SKM-1 (cell line): ENCODE measurements around the gene NCK2.

Experiments
- DNase-seq: peaks from one replicate; lab custom pipeline; 2025; ENCODE audit not compliant: unreplicated experiment; lab: John Stamatoyannopoulos, UW

NCK2 gene

DNA sequence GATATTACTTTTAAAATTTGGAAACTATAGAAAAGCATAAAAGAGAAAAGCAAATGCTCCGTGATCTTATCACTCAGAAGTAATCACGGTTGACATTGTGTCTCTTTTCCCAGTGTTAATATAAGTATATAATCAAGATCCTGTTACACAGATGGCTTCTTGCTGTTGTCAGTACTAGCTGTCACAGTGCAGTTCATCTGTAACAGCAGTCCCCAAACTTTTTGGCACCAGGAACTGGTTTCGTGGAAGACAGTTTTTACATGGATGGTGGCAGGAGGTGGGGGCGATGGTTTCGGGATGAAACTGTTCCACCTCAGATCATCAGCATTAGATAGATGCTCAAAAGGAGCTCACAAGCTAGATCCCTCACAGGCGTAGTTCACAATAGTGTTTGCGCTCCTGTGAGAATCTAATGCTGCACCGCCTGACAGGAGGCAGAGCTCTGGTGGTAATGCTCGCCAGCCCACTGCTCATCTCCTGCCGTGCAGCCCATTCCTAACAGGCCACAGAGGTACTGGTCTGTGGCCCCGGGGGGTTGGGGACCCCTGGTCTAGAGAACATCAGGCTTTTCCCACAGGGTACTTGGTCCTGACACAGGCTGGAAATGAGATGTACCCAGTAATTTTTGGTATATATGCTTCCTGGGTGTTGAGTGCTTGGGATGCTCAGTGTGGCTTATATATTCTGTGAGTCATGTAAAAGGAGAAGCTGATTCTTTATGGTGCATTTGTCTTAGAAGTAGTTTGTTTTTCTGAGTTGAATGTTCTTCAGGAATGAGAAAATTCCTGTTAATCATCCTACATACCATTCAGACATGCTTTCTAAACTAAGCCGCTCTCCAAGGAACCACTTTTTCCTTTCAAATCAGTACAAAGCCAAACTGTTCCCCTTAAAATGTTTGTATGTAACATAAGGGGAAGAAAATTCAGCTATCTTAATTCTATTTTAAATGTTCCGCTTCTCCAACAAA, 121.8 kb downstream of the NCK2 start:
- no peak for DNase-seq

DNA sequence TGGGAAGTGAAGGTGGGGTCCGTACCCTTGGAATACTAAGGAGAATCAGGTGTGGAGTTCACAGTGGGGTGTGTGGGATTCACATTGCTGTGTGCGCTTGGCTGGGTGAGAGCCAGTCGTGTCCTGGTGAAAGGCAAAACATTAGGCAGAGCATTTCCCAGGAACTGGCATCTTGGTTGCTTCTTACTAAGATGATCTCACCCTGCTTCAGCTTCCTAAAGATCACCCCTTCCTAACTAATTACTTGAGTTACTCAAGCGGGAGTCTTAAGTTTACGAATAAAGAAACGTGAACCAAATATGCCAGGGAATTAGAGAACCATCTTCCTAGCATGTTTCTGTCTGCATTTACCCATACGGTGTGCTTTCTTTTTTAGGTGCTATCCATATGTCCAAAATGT, 122.9 kb downstream of the NCK2 start:
- no peak for DNase-seq

DNA sequence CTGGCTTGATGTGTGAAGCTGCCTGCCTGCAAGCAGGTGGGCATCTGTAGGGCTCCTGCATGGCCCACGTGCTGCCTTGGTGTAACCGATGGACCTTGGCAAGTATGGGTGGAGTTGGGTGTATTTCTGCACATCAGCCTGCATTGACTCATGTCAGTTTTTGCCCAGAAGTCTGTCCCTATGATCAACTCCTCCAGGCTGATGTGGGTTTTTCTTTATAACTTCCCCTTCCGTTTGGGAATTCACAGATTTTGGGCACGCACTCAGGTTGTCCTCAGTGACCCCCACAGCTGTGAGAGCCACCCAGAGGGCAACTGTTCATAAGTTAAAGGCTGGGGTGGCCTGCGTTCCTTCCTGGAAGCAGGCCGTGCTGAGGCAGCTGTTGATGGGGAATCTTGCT, 123.3 kb downstream of the NCK2 start:
- no peak for DNase-seq

DNA sequence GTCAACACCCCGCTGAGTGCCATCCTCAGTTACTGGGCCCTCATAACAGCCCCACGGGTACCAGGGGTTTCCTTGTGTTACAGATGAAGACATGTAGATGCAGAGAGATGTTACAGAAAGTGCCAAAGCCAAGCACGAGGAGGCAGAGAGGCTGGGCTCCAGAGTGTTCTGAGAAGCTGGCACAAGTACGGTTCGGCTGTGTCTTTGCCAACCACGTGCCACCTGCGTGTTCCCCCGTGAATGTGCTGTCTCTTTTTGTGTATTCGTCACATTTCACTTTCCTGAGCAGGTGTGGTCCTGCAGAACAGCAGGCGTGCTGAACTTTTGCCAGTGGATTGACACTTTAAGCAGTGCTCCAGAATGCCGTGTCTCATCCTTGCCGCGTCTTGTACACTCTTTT, 124.6 kb downstream of the NCK2 start:
- DNase-seq = no peak

DNA sequence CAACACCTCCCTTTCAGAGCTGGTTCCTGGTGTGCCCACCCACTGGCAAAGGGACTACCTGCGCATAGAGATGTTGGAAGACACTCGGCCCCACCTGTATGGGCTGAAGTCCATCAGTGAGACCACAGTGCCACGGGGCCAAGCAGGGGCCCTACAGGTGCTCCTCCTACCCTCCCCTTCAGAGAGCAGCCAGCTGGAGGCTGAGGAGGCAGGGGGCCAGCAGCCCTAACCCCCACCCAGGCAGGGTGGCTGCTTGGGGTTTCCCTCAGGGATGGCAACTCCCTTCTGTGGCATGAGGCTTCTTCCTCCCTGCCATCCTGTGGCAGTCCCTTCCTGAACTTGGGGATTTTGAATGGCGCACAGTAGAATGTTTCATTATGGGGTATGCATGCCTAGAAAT, 125.3 kb downstream of the NCK2 start:
- DNase-seq = no peak

DNA sequence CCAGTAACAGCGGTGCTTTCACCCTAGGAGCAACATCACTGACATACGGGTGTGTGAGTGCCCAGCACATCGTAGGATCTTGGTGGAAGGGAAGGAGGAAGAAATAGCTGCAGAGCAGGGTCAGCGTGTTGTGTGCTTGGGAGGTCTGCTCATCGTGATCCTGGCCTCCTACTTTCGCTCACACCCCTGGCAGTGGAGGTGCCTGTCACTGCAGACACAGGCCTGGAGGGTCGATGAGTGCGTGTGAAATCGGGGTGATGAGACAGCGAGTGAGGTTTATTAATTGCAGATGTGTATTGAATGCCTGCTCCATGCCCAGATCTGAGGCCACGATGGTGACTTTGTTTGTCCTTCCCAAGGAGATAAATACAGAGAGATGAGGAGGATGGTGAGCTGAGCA, 126.1 kb downstream of the NCK2 start:
- DNase-seq = no peak

DNA sequence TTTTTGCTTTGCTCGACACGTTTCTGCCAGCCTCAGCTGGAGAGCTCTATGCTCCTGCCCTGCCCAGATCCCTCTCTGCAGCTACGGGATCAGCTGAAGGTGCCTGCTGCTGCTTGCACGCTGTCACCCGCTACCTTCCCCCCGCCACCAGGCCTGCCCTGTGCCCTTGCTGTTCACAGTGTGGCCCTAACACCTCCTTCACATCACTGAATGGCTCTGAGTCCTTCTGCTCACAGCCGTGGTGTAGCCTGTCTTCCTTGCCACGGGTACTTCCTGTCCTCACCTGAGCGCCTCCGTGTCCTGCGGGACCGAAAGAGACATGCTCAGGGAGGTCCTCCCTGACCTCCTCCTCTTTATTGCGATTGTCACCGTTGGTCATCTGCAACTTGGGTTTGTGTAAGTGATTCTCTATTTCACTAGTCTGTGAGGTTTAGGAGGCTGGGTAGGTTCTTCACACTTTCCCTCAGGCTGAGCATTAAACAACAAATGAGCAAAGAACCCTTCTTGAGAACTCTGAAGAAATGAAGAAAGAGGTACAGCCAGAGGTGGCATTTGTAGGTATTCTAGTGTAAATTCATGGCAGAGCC, 127.5 kb downstream of the NCK2 start:
- DNase-seq = no peak

DNA sequence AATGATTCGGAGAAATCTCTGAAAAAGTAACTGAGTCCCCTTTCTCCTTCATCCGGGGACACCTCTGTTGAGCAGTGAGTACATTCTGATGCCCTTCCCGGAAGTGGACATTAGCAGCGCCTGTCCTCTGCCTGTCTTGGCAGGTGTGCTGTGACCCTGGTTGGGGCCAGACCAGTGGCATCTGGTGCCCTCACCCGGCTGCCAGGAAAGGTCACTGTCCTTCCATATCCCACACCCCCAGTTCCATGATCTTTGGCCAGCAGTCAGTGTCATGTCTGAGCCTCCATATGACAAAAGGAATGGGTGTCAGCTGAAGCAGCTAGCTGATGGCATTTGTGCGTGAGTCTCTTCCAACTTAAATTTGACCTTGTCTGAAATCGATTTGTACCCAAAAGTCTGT, 128.1 kb downstream of the NCK2 start:
- no peak for DNase-seq

DNA sequence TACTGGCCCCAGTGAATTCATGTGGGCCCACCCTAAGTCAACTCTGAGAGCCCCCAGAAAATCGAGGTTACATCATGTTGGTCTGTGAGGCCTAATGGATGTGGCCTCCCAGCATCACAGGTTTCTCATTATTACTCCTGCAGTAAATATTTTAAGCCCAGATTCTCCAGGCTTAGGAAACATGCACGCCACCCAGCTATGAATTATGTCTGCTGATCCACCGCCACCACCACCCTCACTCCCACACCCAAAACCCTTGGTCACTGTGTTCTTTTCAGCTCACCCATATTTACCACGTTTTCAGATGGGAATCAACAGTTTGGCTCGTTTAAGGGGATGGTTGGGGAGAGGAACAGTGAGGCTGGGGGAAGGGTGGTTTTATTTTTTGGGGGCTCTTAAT, 128.6 kb downstream of the NCK2 start:
- no peak for DNase-seq

DNA sequence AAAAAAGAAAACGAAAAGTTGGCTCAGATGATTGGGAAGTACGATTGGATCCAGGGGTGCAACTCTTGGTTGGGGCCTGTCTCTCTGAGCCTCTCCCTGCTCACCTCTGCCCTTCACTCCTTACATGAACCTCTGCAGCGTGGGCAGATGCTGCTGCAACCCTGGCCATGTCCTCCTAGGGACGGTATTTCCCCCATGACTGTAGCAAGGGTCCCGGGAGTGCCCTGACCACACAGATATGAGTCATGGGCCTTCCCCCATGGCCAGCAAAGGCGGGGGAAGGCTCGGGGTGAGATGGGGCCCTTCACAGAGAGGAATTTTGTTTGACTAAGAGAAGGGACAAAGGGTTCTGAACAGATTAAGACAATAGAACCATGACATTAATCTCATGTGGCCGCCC, 129.0 kb downstream of the NCK2 start:
- no peak for DNase-seq

DNA sequence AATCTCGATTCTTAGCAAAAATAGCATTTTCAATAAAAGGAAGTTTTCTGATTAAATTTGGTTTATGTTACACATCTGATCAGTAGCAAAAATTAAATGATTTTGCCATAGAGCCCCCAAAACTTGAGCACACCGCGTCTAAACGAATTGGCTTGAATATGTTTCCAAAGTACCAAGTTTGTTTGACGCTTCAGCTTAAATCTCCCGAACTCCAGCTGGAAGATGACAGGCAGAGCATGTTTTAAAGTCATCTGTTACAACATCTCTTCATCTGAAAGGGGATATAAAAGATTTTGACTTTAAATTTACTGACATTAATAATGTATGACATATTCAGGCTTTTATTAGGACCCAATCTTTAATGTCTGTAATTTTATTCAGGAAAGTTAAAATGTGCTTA, 129.8 kb downstream of the NCK2 start:
- DNase-seq = no peak

DNA sequence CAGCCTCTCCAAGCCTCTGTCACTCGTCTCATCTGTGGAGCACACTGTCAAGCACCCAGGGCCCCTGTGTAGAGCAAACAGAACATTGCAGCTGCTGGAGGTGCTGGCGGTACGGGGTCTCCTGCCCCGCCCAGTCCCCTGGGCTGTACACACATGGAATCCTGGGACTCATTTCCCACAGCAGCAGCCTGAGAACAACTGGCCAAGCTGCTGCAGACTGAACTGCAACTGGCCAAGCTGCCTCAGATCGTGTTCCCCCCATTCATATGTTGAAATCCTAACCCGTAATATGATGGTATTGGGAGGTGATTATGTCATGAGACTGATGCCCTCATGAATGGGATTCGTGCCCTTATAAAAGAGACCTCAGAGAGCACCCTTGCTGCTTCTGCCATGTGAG, 130.5 kb downstream of the NCK2 start:
- DNase-seq = no peak

DNA sequence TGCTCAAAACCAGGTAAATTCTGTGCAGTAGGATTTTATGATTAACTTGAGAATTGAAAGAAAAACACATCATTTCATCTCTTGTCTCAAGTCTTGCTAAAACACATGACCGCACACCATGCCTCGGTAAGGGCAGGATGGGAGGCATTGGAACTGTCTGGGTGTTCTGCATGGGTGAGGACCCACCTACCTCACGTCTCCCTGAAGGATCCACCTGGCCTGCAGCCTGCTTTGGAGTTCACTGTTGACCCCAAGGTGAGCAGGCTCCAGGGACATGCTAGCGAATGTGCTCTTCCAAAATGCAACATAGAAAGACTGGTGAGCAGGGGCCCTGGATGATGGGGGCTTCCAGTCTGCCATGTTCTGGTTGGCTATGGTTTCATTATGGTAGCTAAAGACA, 131.5 kb downstream of the NCK2 start:
- DNase-seq = no peak

DNA sequence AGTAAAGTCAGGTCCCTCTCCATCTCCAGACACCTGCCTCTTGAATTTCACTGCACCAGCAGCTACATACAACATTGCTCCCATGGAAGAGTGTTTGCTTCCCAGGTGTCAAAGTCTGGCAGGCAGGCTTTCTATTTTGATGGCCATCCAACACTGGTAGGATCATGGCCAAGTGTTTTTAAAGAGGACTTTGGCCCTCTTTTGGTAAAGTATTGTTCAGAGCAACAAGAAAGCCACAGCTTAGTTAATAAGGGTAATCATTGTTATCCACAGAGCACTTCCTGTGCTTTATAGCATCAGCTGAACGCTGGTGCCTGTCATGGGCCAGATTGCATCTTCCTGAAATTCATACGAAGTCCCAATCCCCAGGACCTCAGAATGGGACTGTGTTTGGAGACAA, 133.2 kb downstream of the NCK2 start:
- DNase-seq = no peak

DNA sequence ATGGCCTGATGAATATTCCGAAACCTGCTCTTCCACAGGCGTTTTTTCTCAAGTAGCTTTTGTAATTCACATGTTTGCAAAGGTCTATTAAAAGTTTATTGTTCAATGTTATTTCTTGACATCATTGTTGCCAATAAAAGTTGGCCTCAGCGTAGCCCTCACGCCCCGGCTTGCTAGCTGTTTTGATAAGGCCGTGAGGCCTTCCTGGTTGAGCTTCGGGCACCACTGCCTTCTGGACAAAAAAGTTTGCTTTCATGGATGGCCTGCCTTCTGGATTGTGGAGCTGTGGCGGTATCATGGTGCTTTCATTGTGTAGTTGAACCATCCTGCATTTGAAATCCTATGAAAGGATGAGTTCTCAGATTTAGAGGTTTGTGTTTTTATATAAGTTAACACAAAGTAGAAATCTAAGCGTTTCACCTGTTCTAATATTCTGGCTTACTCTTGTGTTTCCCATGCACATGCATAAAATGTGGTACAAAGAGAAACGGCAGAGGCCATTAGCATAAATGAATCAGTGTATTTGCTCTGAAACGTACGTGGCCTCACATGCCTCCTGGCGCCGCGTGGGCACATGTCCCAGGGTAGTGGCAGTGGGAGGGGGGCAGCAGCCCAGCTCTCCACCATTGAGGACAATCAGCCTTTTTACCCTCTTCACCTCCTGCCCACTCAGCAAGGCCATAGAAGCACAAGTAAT, 134.5 kb downstream of the NCK2 start:
- no peak for DNase-seq

DNA sequence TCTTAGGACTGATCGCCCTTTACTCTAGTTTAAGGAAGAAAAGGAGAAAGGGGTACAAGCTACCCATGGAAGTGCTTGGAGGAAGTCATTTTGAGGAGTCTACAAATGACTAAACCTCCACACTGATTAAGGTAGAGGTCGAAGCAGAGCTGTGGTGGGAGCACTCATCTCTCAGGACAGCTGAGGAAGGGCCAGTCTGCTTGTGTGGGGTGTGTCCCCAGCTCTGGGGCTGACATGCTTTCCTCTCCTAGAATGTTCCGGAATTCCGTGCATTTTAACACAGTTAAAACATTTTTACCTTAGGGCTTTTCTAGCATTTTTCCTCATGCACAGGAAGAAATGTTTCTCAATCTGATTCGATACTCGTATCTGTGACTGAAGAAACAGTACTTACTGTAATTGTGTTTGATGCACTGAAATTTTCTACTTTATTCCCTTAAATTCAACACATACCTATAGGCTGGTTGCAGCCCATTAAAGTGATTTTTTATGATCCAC, 135.1 kb downstream of the NCK2 start:
- DNase-seq = no peak

DNA sequence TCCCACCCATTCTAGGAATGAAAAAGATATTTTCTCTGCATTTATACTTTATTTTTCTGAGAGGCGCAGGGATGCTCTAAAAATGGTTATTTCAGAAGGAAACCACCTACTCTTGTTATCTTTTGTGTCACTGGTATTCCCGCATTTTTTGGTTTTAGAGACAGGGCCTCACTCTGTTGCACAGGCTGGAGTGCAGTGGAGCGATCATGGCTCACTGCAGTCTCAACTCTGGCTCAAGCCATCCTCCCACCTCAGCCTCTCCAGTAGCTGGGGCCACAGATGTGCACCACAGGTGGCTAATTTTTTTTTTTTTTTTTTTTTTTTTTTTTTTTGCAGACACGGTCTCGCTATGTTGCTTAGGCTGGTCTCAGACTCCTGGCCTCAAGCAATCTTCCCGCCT, 135.9 kb downstream of the NCK2 start:
- DNase-seq = no peak

DNA sequence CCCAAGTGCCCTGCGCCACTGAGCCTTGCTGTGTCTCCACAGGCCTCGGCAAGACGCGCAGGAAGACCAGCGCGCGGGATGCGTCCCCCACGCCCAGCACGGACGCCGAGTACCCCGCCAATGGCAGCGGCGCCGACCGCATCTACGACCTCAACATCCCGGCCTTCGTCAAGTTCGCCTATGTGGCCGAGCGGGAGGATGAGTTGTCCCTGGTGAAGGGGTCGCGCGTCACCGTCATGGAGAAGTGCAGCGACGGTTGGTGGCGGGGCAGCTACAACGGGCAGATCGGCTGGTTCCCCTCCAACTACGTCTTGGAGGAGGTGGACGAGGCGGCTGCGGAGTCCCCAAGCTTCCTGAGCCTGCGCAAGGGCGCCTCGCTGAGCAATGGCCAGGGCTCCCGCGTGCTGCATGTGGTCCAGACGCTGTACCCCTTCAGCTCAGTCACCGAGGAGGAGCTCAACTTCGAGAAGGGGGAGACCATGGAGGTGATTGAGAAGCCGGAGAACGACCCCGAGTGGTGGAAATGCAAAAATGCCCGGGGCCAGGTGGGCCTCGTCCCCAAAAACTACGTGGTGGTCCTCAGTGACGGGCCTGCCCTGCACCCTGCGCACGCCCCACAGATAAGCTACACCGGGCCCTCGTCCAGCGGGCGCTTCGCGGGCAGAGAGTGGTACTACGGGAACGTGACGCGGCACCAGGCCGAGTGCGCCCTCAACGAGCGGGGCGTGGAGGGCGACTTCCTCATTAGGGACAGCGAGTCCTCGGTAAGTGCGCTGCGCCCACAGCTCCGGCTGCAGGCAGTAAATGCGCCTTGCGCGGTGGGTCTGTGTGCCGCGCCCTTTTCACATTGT, 136.8 kb downstream of the NCK2 start:
- no peak for DNase-seq

DNA sequence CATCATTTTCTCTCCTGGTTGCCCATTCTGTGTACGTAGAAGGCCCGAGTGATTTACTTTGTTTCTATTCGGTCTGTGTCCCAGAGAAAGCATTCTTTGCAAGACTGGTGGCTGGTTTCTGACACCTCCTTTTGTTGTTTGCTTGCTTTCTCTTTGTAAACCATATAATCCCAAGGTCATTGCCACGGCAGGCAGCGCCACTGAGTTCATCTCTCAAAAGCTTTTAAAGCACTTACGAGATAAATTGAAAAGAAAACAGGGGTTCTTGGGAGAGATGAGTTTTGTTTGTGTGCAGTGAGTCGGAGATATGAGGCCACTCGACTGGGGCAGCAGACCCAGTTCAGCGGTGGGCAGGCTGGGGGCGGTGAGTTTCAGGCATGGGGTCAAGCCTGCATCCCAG, 137.6 kb downstream of the NCK2 start:
- DNase-seq = no peak

DNA sequence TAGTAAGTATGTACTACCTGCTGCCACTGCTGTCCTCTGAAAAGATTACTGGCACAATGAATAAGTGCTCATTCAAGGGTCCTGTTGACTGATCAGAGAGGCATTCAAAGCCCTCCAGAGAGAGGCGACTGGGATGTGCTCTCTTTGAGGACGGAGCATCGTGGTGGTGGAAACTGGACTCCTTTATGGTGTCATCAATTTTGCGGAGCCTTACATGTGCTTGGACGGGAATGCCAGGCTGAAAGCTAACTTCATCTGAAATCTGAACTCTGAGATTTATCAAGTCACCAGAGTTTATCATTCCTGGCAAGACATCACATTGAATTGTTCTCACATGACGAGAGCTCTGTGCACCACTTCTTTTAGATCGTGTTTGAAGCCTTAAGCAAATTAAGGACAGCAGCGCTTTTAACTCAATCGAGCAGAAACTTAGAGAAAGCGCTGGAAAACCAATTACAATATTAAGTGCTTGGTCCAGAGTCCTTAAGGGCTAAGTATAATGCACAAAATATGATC, 138.3 kb downstream of the NCK2 start:
- DNase-seq = no peak
